ENCODE measurements around the gene DNAH17. TPM values are rescaled to one million over a fixed set of nuclear protein-coding genes. Genes with fewer than 3 reads are reported as not detected.
"Not testable (repeated sequence)": the region's sequence is repeated elsewhere in the genome, so short reads cannot be mapped to it uniquely, and the experiment has no call there.

Gene DNAH17
- total RNA-seq, 1 donor from 2014 or later = 0.40 TPM

DNA sequence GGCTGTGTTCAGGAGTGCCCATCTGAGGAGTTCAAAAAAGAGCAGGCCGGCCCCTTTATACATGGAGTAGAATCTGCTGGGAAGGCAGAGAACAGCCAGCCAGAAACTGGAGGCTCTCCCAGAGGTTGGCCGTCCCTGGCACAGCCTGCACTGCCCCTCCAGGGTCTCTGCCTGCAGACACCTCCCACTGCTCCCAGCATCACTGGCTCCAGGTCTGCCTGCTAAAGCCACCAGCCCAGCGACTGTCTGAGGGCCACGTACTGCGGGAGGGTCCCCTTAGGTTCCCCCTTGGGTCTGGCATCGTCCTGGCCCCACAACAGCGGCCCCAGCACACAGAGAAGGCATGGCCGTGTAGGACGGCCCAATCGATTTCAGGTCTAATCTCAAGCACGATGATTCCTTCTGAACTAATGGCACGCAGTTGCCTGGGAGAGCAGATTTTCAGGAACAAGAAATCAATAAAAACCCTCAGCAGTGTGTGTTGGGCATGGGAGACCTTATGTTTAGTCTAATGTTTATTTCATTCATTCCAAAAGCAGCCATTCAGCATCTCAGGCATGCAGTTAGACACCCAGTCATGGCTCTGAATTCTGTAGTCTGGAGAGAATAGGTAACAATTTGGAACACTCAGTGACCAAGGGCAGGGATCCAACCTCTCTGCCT, 103.1 kb downstream of the DNAH17 start:
- DNase-seq (ENCODE audit: low spot score) (no peak), ATAC-seq (no peak)
- intact Hi-C loops (cut with DNase I) = no loop called here

DNA sequence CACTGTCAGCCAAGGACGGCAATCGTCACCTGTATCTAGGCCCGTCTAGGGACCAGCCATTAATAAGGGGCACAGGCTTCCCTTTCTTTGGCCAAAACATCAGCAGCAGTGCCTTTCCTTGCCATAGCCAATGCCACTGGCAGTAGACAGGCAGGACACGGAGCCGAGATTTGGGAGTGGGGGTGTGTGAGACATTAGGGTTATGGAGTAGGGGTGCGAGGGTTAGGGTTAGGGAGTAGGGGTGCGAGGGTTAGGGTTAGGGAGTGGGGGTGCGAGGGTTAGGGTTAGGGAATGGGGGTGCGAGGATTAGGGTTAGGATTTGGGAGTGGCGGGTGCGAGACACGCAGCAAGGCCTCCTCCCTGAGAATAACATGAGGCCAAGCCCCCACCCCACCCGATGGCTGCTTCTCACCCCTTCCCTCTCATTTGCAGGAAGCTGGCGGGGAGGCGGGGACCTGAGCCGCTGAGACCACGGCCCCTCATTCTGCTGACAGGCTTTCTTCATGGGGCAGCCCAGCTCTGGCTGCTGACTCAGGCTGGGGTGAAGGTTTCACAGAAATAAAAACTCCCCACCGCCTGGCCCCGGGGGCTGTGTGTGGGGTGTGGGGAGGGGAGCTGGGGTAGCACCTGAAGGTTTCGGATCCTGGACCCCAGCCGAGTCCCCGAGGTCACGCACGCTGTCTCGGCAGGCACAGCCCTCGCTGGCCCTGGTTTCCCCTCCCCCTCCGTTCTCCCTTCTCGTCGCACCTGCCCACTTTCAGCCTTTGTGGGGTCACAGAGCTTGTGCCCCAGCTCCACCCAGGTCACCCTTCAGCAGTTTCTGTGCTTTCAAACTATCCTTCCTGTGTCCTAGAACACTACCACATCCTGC, 104.9 kb downstream of the DNAH17 start:
- intact Hi-C loops (cut with DNase I) = no loop called here
- no peak for DNase-seq (ENCODE audit: low spot score)
- ATAC-seq = no peak

DNA sequence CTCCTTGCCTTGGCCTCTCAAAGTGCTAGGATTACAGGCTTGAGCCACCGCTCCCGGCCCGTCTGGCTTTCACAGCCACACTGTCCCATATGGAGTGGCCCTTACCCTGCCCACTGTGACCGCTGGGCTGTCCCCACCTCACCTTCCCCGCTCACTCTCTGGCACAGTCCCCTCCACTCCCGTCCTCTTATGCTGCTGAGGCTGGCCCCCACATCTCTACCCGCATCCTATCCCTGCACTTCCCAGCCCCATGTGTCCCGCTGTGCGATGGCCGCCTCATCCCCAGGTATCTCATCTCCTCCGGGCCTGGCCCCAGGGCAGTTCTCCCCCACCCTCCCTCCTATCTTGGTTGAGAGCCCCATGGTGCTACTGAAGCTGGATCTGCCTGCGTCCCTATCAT, 105.6 kb downstream of the DNAH17 start:
- ATAC-seq (no peak), DNase-seq (ENCODE audit: low spot score) (no peak)
- intact Hi-C loops (cut with DNase I) = no loop called here

DNA sequence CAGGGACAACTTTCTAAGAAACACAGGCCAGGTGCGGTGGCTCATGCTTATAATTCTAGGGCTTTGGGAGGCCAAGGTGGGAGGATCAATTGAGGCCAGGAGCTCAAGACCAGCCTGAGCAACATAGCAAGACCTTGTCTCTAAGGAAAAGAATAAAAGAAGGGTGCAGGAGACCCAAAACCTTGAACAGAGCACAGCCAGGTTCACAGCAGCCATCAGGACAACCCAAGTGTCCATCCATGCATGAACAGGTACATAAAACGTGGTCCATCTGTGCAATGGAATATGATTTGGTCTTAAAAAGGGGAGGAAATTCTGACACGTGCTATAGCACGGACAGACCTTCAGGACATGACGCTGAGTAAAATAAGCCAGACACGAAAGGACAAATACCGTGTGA, 107.8 kb downstream of the DNAH17 start:
- DNase-seq (ENCODE audit: low spot score) = no peak
- intact Hi-C loops (cut with DNase I) = no loop called here
- no peak for ATAC-seq

DNA sequence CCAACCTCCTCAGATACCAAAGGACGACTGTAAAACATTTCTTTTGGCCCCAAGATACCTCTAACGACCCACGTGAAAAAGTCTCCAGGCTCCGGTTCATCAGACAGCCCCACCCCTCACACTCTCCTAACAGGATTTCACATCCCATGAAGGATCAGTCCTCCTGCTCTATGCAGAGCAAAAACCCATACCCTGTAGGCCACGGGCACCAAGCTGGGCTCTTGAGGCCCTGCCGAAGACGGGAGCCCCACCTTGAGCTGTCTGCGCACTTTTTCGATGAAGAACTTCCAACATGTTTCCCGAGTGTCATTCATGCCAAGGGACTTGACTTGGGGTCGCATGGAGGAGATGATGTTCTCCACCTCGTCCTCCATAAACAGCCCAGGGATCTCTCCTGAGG, 108.8 kb downstream of the DNAH17 start:
- intact Hi-C loops (cut with DNase I) = no loop called here
- no peak for DNase-seq (ENCODE audit: low spot score)
- no peak for ATAC-seq

DNA sequence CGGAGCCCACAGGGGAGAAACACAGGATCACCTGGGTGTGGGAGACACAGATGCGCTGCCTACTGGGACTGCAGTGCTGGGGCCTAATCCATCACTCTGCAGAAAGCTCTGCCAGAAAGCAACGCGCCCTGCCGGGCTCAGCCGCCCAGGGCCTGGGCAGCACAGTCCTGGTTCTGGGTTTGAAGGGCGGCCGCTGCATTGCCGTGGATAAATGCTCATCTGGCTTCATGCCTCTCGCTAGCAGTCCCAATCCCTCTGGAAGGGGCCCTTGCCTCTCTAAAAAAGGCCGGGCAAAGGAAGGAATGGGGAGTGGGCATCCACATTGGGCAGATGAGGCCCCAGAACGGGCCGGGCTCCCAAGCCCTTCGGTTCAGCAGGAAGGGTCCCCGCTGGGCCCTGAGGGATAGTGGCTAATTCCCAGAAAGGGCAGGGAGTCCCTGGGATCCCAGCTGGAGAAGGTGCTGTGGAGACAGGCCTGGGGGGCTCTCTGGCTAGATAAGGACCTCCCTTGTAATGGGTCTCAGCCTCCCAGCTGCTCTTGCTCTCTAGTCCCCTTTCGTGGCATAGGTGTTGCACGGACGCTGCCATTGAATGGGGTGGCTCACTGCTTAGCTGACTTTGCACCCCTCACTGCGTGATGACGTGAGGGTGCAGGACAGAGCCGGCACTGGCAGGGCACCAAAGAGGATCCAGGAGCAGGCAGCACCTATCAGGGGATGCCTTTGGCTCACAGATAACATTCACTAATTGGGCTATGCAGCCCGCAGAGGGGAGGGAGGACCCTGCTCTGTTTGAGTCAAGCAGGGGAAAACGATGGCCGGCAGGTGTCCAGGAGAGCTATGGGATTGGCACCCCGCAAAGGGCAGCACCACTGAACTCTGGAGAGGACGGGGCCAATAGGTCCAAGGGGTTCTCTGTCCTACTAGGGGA, 110.1 kb downstream of the DNAH17 start:
- intact Hi-C loops (cut with DNase I) = no loop called here
- DNase-seq (ENCODE audit: low spot score) = no peak
- no peak for ATAC-seq

DNA sequence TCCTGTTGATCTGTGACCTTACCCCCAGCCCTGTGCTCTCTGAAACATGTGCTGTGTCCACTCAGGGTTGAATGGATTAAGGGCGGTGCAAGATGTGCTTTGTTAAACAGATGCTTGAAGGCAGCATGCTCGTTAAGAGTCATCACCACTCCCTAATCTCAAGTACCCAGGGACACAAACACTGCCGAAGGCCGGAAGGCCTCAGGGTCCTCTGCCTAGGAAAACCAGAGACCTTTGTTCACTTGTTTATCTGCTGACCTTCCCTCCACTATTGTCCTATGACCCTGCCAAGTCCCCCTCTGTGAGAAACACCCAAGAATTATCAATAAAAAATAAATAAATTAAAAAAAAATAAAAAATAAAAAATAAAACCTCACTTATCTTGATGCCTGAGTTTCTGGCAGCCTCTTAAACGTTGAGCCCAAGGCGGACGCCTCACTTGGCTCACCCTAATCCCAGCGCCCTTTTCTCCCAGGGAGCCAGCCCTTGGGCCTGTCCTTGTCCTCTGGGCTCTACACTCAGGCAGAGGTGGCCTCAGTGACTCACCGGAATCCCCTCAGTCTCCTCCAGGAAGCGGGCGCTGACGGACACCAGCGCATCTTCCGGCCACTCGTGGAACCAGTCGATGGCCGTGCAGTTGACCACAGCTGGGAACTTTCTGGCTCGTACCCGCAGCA, 110.9 kb downstream of the DNAH17 start:
- DNase-seq (ENCODE audit: low spot score); ATAC-seq; intact Hi-C loops (cut with DNase I): not testable (repeated sequence)

DNA sequence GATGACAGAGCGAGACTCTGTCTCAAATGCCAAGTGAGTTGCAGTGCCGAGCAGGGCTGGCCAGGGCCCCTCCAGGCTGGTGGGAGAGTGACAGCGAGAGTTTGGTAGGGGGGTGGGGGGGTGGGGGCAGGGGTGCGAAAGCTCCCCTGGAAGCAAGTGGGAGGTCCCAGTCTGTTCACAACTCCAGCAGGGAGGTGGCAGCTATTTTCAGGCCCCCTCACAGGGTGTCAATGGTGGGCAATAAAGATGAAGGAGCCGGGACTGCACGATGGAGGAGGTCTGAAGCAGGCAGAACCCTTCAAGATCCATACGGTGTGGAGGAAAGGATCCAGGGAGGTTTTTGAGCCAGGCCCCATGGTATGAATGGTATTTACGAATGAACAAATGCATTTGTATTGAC, 115.0 kb downstream of the DNAH17 start:
- no peak for DNase-seq (ENCODE audit: low spot score)
- intact Hi-C loops (cut with DNase I) = no loop called here
- ATAC-seq = no peak

DNA sequence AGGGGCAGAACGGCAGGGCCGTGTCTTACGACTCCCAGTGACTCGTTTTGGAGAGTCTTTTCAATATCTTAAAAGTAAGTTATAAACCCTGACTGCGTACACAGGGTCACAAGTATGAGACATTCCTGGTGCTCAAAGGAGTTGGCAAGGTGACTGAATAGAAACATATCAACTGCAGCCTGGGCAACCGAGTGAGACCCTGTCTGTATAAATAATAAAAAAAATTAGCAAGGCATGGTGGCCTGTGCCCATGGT, 115.5 kb downstream of the DNAH17 start:
- ATAC-seq = no peak
- intact Hi-C loops (cut with DNase I) = no loop called here

DNA sequence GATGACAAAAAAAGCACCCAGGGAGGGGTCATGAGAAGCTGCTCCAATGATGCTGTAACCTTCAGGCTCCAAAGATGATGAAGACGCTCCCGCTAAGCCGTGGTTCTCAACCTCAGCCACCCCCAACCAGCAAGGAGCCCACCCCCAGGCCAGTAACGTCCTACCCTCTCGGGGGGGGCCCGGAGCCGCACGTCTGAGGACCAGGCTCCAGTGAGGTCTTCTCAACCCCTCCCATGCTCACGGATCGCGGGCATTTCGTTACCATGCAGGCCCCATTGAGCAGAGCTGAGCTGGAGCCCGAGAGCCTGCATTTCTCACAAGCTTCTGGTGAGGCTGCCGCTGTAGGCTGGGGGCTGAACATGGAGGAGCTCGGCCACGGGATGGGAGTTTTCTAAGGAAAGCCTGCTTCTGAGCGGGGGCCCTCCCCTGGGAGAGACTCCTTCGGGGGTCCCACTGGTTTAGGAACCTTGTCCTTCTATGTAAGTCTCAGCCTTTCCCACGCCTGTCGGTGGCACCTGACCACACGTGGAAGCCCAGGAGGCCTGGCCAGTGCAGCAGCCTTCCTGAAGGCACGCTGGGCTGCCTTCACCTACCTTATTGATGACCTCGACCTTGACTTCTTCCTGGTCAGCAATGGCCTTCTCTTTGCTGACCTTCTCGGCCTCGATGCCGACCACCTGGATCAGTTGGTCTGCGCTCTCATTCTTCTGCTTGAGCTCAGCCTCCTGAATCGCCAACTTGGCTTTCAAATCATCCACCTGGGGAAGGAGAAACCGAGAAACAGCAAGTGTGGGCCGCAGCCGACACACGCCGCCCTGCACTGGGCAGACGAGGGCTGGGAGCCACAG, 116.0 kb downstream of the DNAH17 start:
- no peak for DNase-seq (ENCODE audit: low spot score)
- intact Hi-C loops (cut with DNase I) = no loop called here
- ATAC-seq = no peak

More for the DNA sequence above, 115.5 kb downstream of the DNAH17 start:
- DNase-seq (ENCODE audit: low spot score) = no peak

DNA sequence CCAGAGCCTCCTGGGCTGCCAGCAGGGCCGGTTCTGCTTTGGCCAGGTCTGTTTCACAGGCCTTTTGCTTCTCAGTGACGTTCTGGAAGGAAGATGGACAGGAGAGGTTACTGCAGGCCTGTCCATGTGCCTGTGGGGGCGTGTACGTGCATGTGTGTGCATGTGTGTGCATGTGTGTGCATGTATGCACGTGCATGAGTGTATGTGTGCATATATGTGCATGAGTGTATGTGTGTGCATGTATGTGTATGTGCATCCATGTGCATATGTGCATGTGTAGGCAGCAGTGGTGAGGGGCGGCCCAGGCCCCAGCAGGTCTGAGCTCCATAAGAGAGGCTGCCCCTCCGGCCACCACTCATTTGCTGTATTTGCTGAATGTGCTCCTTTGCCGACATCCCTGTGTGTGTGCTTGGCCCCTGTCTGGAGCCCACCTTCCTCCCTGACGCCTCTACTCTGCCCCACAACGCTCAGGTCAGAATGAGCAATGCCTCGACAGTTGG, 117.0 kb downstream of the DNAH17 start:
- ATAC-seq = no peak
- intact Hi-C loops (cut with DNase I) = no loop called here
- DNase-seq (ENCODE audit: low spot score) = no peak

DNA sequence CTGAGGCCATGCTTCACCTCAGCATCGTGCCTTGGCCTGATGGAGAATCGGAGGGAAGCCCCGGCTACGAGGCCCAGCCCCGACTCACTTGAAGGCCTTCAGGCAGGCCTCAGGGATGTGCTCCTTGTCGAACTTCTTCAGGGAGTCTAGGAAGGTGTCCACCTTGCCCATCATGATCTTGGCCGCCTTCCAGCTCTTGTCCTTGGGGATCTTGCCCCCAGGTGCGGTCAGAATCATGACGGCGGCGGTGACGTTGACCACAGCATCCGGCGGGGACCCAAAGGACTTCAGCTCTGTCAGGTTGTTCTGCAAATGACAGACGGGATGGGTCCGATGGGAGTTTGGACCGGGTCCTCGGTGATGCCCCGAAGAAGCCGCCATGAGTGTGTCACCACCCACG, 117.5 kb downstream of the DNAH17 start:
- intact Hi-C loops (cut with DNase I) = loop anchor here (10.0 kb wide), 1 partner anchor 595 kb away; no protein-coding TSS in a partner anchor
- no peak for DNase-seq (ENCODE audit: low spot score)
- ATAC-seq = no peak

DNA sequence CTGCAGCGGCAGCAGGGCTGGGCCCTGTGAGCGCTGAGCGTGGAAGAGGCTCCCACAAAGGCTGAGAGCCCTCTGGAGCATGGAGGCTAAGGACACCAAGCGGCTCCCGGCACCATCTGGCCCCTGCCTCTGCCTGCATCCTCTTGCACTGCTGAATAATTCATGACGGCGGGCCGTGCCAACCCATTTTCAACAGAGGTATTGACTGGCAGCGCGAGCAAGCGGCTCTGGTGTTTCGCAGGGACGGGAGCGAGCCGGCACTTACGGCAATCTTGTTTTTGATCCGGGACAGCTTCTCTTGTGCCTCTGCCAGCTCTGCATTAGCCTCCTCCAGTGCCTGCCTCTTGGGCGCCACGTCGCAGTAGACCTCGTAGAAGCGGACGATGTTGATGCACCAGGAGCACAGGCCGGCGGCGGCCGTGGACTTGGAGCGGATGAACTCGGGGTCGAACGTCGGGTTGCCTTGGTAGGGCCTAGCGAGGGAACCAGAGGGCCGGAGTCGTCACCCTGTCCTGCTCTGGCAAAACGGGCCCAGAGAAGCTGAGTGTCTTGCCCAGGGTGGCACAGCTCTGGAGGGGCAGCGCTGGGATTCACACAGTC, 118.4 kb downstream of the DNAH17 start:
- intact Hi-C loops (cut with DNase I) = loop anchor here (10.0 kb wide), 1 partner anchor 596 kb away; no protein-coding TSS in a partner anchor
- ATAC-seq = no peak
- no peak for DNase-seq (ENCODE audit: low spot score)

DNA sequence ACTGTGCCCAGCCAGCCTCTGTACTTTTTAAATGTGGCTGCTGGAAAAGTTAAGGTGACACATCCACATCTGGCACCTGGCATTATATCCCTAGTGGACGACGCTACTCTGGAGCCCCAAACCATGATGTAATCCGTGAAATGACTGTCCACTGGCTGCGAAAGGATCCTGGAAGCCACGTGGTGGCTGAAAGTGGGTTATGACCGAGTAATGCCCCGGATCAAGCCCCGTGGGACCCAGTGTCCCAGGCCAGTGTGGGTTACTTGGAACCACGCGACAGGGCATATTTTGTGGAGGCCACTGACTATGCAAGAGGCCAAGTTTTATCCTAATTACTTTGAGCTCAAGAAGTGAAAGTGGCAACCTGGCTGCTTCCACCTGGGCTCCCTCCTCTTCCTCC, 119.1 kb downstream of the DNAH17 start:
- intact Hi-C loops (cut with DNase I) = loop anchor here (10.0 kb wide), 1 partner anchor 597 kb away; no protein-coding TSS in a partner anchor
- no peak for ATAC-seq

DNA sequence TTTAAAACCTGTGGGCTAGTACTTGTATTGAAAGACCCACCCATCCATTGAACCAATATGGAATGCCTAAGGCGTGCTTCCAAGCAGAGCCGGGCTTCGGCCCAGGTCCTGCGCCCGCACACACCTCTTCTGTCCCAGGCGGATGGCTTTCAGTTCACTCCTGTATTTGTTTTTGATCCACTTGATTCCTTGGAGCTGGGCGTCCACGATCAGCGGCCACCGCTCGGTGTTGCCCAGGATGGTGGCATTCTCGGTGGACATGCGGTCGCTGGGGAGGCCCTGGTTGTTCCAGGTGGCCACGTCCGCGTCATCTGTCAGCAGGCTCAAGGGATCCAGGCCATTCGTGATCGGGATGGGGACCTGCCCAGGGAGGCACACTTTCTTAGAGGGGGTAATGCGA, 122.8 kb downstream of the DNAH17 start:
- intact Hi-C loops (cut with DNase I) = loop anchor here (10.0 kb wide), 1 partner anchor 600 kb away; no protein-coding TSS in a partner anchor
- ATAC-seq (no peak), DNase-seq (ENCODE audit: low spot score) (no peak)

More for the DNA sequence above, 119.1 kb downstream of the DNAH17 start:
- no peak for DNase-seq (ENCODE audit: low spot score)

DNA sequence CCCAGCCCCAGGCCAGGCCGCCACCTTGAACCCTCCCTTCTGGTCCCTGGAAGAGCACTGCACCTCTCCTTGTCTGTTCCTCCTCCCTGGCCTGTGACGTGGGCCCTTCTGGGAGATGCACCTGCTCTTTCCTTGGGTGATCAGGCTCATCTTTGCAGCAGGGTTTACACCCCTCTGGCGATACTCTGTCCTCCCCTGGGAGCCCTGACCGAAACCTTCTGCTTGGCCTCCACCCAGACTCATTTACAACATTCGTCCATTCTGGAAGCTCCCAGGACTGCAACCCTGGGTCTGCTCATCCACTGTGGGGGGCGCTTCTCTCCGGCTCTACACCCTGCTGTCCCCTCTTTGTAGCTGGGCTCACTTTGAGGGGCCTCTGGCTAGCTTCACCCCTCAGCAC, 125.4 kb downstream of the DNAH17 start:
- ATAC-seq = no peak
- intact Hi-C loops (cut with DNase I) = loop anchor here (10.0 kb wide), 1 partner anchor 603 kb away; no protein-coding TSS in a partner anchor
- DNase-seq (ENCODE audit: low spot score) = no peak

DNA sequence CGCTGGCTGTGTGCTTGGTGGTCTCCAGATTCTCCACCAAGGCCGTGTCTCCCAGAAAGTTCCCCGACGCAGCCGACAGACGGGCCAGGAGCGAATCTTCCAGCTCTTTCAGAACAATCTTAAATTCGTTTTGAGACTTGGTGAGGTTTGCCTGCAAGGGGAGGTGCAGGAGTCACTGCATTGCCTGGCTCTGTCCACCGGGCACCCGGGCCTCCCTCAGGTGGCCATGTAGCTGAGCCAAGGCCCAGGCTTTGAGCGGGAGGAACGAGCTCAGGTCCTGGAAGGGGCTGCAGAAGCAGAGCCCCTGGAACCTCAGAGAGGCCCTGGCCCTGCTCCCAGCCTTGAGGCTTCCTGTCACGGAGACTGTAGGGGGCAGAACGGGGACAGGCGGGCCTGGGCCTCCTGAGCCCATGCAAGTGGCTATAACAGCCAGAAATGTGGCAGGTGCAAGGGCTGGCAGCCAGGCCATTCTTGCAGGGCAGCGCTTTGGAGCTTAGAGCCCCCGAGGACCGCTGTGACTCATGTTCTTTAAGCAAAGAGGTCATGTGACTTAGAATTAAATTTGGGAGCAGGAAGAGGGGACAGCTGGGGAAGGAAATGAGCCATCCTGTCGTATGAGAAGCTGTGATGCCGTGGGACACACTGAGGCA, 126.4 kb downstream of the DNAH17 start:
- DNase-seq (ENCODE audit: low spot score) (no peak), ATAC-seq (no peak)
- intact Hi-C loops (cut with DNase I) = loop anchor here (10.0 kb wide), 1 partner anchor 604 kb away; no protein-coding TSS in a partner anchor
